ENCODE measurements around the gene GRK1.
A peak's percentile ranks its signal among the peaks of the same experiment; 100 is the strongest.
"Not testable (repeated sequence)": the region's sequence is repeated elsewhere in the genome, so short reads cannot be mapped to it uniquely, and the experiment has no call there.

The GRK1 gene

GRCh38 chr13:113749507-113749906, 82.5 kb downstream of the GRK1 start:
- DNase-seq (no peak), ATAC-seq (replicated peaks) (no peak)
- peaks cover 6 to 8% of the 10 kb centered on the region in 2 donors for H3K27me3 Mint-ChIP-seq
- peaks cover 0 to 1% of the 10 kb centered on the region in 2 donors for H3K4me1 Mint-ChIP-seq
- H3K4me3 Mint-ChIP-seq: no peak overlapping the region
- peaks cover 6 to 9% of the 10 kb centered on the region in 2 donors for H3K9me3 Mint-ChIP-seq
- no peak overlapping the region for H3K27ac Mint-ChIP-seq
- H3K36me3 Mint-ChIP-seq: peaks cover 0 to 3% of the 10 kb centered on the region in 2 donors

- Mint-ChIP-seq H3K36me3 (no peaks in the 10 kb centered on the region), H3K4me1 (no peaks in the 10 kb centered on the region), H3K9me3 (peaks cover 6 to 9% of the 10 kb centered on the region in 2 donors), H3K27ac (no peak overlapping the region), H3K4me3 (no peak overlapping the region), H3K27me3 (peaks cover 4% of the 10 kb centered on the region in 2 donors)
- no peak for DNase-seq
- no peak for ATAC-seq (replicated peaks)
Measured at GRCh38 chr13:113749967-113750366, 82.9 kb downstream of the GRK1 start.

GRCh38 chr13:113750554-113751399, 83.8 kb downstream of the GRK1 start:
- no peak for ATAC-seq (replicated peaks)
- no peaks in the 10 kb centered on the region for H3K4me1 Mint-ChIP-seq
- no peak overlapping the region for H3K27ac Mint-ChIP-seq
- H3K27me3 Mint-ChIP-seq: peaks cover 0 to 7% of the 10 kb centered on the region in 2 donors
- H3K36me3 Mint-ChIP-seq: no peaks in the 10 kb centered on the region
- no peak overlapping the region for H3K4me3 Mint-ChIP-seq
- H3K9me3 Mint-ChIP-seq: peaks cover 6 to 9% of the 10 kb centered on the region in 2 donors
- no peak for DNase-seq

GRCh38 chr13:113751491-113751890, 84.5 kb downstream of the GRK1 start:
- ATAC-seq (replicated peaks): no peak
- H3K27ac Mint-ChIP-seq: no peak overlapping the region
- peaks cover 0 to 7% of the 10 kb centered on the region in 2 donors for H3K27me3 Mint-ChIP-seq
- no peaks in the 10 kb centered on the region for H3K4me1 Mint-ChIP-seq
- peaks cover 6 to 9% of the 10 kb centered on the region in 2 donors for H3K9me3 Mint-ChIP-seq
- H3K4me3 Mint-ChIP-seq: no peak overlapping the region
- no peaks in the 10 kb centered on the region for H3K36me3 Mint-ChIP-seq
- no peak for DNase-seq

GRCh38 chr13:113752211-113752986, 85.4 kb downstream of the GRK1 start:
- not testable (repeated sequence) for H3K9me3 Mint-ChIP-seq; H3K27ac Mint-ChIP-seq; ATAC-seq (replicated peaks); H3K4me1 Mint-ChIP-seq; DNase-seq; H3K36me3 Mint-ChIP-seq; H3K4me3 Mint-ChIP-seq
- H3K27me3 Mint-ChIP-seq: peaks cover 4 to 15% of the 10 kb centered on the region in 2 donors

GRCh38 chr13:113753171-113753570, 86.2 kb downstream of the GRK1 start:
- no peak overlapping the region for H3K27ac Mint-ChIP-seq
- no peak overlapping the region for H3K4me3 Mint-ChIP-seq
- ATAC-seq (replicated peaks) (no peak), DNase-seq (no peak)
- H3K4me1 Mint-ChIP-seq: peaks cover 4 to 7% of the 10 kb centered on the region in 2 donors
- H3K36me3 Mint-ChIP-seq: no peaks in the 10 kb centered on the region
- peaks cover 6 to 9% of the 10 kb centered on the region in 2 donors for H3K9me3 Mint-ChIP-seq
- H3K27me3 Mint-ChIP-seq: peaks cover 4 to 15% of the 10 kb centered on the region in 2 donors

- Mint-ChIP-seq H3K9me3 (peaks cover 6 to 9% of the 10 kb centered on the region in 2 donors), H3K27ac (no peak overlapping the region), H3K4me3 (no peak overlapping the region), H3K27me3 (peaks cover 8 to 15% of the 10 kb centered on the region in 2 donors), H3K36me3 (peaks cover 0 to 3% of the 10 kb centered on the region in 2 donors), H3K4me1 (peaks cover 8 to 14% of the 10 kb centered on the region in 2 donors)
- no peak for ATAC-seq (replicated peaks)
- no peak for DNase-seq
Measured at GRCh38 chr13:113754242-113754641, 87.2 kb downstream of the GRK1 start.

- Mint-ChIP-seq H3K36me3 (peaks cover 0 to 3% of the 10 kb centered on the region in 2 donors), H3K27me3 (peaks cover 13 to 19% of the 10 kb centered on the region in 2 donors), H3K9me3 (peaks cover 6 to 9% of the 10 kb centered on the region in 2 donors), H3K4me3 (no peak overlapping the region), H3K27ac (no peak overlapping the region), H3K4me1 (peaks cover 12 to 18% of the 10 kb centered on the region in 2 donors)
- DNase-seq (no peak), ATAC-seq (replicated peaks) (no peak)
Measured at GRCh38 chr13:113754691-113755090, 87.7 kb downstream of the GRK1 start.

- peaks cover 29 to 38% of the 10 kb centered on the region in 2 donors for H3K27me3 Mint-ChIP-seq
- no peak overlapping the region for H3K27ac Mint-ChIP-seq
- H3K9me3 Mint-ChIP-seq: no peaks in the 10 kb centered on the region
- peaks cover 0 to 3% of the 10 kb centered on the region in 2 donors for H3K36me3 Mint-ChIP-seq
- ATAC-seq (replicated peaks) (no peak), DNase-seq (no peak)
- H3K4me1 Mint-ChIP-seq: peaks cover 13 to 21% of the 10 kb centered on the region in 2 donors
- H3K4me3 Mint-ChIP-seq: no peak overlapping the region
Measured at GRCh38 chr13:113756441-113757097, 89.5 kb downstream of the GRK1 start.

GRCh38 chr13:113758651-113759524, 91.9 kb downstream of the GRK1 start, which contains the start of gene TMEM255B:
TMEM255B (plus strand) TSS chr13:113759226; CDS start chr13:113759270, 44 bp downstream.
- Mint-ChIP-seq H3K4me3 (peak within 1 kb of the TSS; percentile 85 to 90), H3K9me3 (no peaks in the 10 kb centered on the region), H3K27me3 (peaks cover 47 to 61% of the 10 kb centered on the region in 2 donors), H3K36me3 (peaks cover 0 to 3% of the 10 kb centered on the region in 2 donors), H3K27ac (peak within 1 kb of the TSS; percentile 78), H3K4me1 (peaks cover 13 to 21% of the 10 kb centered on the region in 2 donors)
- DNase-seq: peak; percentile 55
- peak; percentile 88 to 90 for ATAC-seq (replicated peaks)

- Mint-ChIP-seq H3K4me3 (peak overlapping the region; percentile 85 to 90), H3K4me1 (peaks cover 13 to 21% of the 10 kb centered on the region in 2 donors), H3K27ac (no peak overlapping the region), H3K9me3 (no peaks in the 10 kb centered on the region), H3K36me3 (peaks cover 0 to 3% of the 10 kb centered on the region in 2 donors), H3K27me3 (peaks cover 50 to 62% of the 10 kb centered on the region in 2 donors)
- ATAC-seq (replicated peaks) (no peak), DNase-seq (no peak)
Measured at GRCh38 chr13:113759525-113760137, 92.6 kb downstream of the GRK1 start.

GRCh38 chr13:113761136-113761535, 94.1 kb downstream of the GRK1 start:
- no peak for ATAC-seq (replicated peaks)
- DNase-seq: no peak
- peaks cover 0 to 3% of the 10 kb centered on the region in 2 donors for H3K36me3 Mint-ChIP-seq
- H3K27ac Mint-ChIP-seq: no peak overlapping the region
- no peak overlapping the region for H3K4me3 Mint-ChIP-seq
- peaks cover 61 to 63% of the 10 kb centered on the region in 2 donors for H3K27me3 Mint-ChIP-seq
- H3K4me1 Mint-ChIP-seq: peaks cover 13 to 21% of the 10 kb centered on the region in 2 donors
- no peaks in the 10 kb centered on the region for H3K9me3 Mint-ChIP-seq

- Mint-ChIP-seq H3K9me3 (no peaks in the 10 kb centered on the region), H3K36me3 (peaks cover 0 to 3% of the 10 kb centered on the region in 2 donors), H3K27me3 (peaks cover 59 to 60% of the 10 kb centered on the region in 2 donors), H3K27ac (no peak overlapping the region), H3K4me3 (no peak overlapping the region), H3K4me1 (peaks cover 12 to 17% of the 10 kb centered on the region in 2 donors)
- ATAC-seq (replicated peaks) (no peak), DNase-seq (no peak)
Measured at GRCh38 chr13:113762075-113762474, 95.1 kb downstream of the GRK1 start.

Data from stimulated activated naive B cell treated with anti-CD40 and anti-IgM and Interleukin-4, amounts not matched to agents 10 μg/mL and 1 μg/mL and 100 μg/mL, for 72 hours (primary cell).